ENCODE data around the gene SYCE3. TPM values are rescaled to one million over a fixed set of nuclear protein-coding genes. Genes with fewer than 3 reads are reported as not detected.

The SYCE3 gene
- total RNA-seq, 1 donor from 2014 or later: not detected

GRCh38 chr22:50529897-50530579, 32.7 kb downstream of the SYCE3 start, which contains the start of gene TYMP:
Gene TYMP, minus strand, starts transcription at chr22:50530012. Its CDS starts 303 bp downstream, at chr22:50529709.
- DNase-seq: peak; percentile 94
- Histone ChIP-seq H3K27me3 (ENCODE audit: low read depth) (no peaks in the 10 kb centered on the region), H3K36me3 (no peaks in the 10 kb centered on the region), H3K27ac (peak within 1 kb of the TSS; percentile 100), H3K9me3 (no peaks in the 10 kb centered on the region), H3K4me1 (peaks cover 56% of the 10 kb centered on the region), H3K4me3 (peak within 1 kb of the TSS; percentile 79)
- peak; percentile 56 to 67 for ATAC-seq
- intact Hi-C loops (cut with DNase I): no loop called here
- no peak for TF ChIP-seq CTCF (IDR thresholded peaks at IDR 0.05)

DNA sequence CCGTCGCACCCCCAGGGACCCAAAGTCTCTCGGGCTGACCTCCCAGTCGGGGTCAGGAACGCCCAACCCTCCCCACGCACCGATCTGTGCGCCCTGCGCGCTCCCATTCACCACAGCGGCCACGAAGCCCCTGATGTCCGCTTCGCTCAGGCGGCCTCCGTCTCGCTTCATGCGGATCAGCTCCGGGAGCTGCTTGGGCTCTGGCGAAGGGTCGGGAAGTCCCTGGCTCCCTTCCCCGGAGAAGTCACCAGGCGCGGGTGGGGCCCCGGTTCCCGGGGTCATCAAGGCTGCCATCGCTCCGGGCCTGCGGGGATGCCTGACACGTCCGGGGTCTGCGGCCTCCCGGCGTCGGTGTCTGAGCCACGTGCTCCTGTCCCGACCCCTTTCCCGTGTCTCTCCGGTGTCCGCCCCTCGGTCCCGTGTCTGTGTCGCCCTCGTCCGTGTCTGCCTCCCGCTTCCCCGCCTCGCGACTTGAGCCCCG, 33.3 kb downstream of the SYCE3 start:
- peak overlapping the region; percentile 100 for H3K27ac ChIP-seq
- H3K4me1 ChIP-seq: peaks cover 58% of the 10 kb centered on the region
- DNase-seq: peak; percentile 65
- peak overlapping the region; percentile 79 for H3K4me3 ChIP-seq
- no peaks in the 10 kb centered on the region for H3K36me3 ChIP-seq
- intact Hi-C loops (cut with DNase I): no loop called here
- no peaks in the 10 kb centered on the region for H3K27me3 ChIP-seq (ENCODE audit: low read depth)
- H3K9me3 ChIP-seq: no peaks in the 10 kb centered on the region
- no peak for ATAC-seq
- TF ChIP-seq CTCF (IDR thresholded peaks at IDR 0.05): no peak

DNA sequence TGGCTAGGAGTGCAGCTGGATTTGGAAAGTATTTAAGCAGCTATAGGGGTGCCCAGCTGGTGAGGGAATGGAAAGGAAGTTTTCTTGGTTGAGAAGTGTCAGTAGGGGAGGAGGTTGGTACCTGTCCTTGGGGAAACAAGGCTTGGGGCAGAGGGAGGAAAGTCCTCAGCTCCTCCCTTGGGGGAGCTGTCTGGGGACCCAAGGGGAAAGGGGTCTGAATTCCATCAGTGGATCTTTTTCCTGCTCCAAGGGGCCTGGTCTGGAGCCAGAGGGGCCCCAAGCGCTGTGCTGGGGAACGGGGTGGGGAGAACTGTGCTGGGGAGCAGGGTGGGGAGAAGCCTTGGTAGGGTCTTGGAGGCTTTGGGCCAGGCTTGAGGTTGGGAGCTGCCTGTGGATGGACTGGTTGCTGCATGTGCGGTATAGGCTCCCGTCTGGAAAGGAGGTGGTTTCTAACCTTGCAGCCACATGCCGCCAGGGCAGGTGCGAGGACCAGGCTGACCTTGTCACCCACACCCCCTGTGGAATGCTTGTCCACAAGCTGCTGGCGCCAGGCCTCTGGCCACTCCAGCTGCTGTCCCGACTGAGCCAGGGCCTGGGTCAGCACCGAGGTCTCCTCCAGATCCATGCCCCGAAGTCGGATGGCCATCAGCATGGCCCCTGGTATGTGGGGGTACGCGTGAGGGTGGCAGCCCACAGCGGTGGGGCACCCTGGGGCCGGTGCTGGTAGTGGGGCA, 33.9 kb downstream of the SYCE3 start:
- DNase-seq: peak; percentile 64
- H3K36me3 ChIP-seq: peaks cover 4% of the 10 kb centered on the region
- no peak for ATAC-seq
- peaks cover 58% of the 10 kb centered on the region for H3K4me1 ChIP-seq
- TF ChIP-seq CTCF (IDR thresholded peaks at IDR 0.05): no peak
- no peaks in the 10 kb centered on the region for H3K27me3 ChIP-seq (ENCODE audit: low read depth)
- intact Hi-C loops (cut with DNase I): no loop called here
- peak overlapping the region; percentile 100 for H3K27ac ChIP-seq
- H3K4me3 ChIP-seq: peak overlapping the region; percentile 79
- no peaks in the 10 kb centered on the region for H3K9me3 ChIP-seq

DNA sequence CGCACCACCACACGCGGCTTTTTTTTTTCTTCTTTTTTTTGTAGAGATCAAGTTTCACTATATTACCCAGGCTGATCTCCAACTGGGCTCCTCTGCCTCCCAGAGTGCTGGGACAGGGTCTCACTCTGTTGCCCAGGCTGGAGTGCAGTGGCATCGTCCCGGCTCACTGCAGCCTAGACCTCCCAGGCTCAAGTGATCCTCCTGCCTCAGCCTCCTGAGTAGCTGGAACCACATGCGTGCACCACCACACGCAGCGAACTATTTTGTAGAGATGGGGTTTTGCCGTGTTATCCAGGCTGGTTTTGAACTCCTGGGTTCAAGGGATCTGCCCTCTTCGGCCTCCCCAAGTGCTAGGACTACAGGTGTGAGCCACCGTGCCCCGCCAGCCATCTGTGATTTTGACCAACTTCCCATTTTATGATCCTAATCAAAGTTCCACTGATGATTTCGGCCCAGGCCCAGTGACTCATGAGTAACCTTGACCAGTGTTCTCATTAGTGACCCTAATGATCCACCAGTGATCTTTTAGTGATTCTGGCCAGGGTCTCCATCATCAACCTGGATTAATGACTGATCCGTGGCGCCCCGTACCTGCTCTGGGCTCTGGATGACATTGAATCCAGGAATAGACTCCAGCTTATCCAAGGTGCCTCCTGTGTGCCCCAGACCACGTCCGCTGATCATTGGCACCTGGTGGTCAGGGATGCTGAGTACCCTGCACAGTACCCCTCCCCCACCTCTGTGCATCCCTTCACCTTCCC, 34.6 kb downstream of the SYCE3 start:
- ATAC-seq (no peak), DNase-seq (peak; percentile 46)
- Histone ChIP-seq H3K4me1 (peaks cover 53% of the 10 kb centered on the region), H3K36me3 (peaks cover 12% of the 10 kb centered on the region), H3K9me3 (no peaks in the 10 kb centered on the region), H3K27ac (peak overlapping the region; percentile 93), H3K27me3 (ENCODE audit: low read depth) (no peaks in the 10 kb centered on the region), H3K4me3 (peak overlapping the region; percentile 79)
- no peak for TF ChIP-seq CTCF (IDR thresholded peaks at IDR 0.05)
- intact Hi-C loops (cut with DNase I): no loop called here

Measured in lower lobe of right lung (tissue), 2 donors.